GM12873 (cell line): ENCODE results near the gene AP5Z1.
A peak's percentile ranks its signal among the peaks of the same experiment; 100 is the strongest.

Experiments
- TF ChIP-seq, protein P1 (sequence below): IDR thresholded peaks from 2 replicates; pipeline ENCODE4 v1.5.1; 2012; ENCODE audit warnings: low read depth, mild to moderate bottlenecking, moderate library complexity, low read length, control low read depth; ENCODE audit not compliant: insufficient read depth; ENCODE audit errors: missing control alignments

AP5Z1 gene

DNA sequence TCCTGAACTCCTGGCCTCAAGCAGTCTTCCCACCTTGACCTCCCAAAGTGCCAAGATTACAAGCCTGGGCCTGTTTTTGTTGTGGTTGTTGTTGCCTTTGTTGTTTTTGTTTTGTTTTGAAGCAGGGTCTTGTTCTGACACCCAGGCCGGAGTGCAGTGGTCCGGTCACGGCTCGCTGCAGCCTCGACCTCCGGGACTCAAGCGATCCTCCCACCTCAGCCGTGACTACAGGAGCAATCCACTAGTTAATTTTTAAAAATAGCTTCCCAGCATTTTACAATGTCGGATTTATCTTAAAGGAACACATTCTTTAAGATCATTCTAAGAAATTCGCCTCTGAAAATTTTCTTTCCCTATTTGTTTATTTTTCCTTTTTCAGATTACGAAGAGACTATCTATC is 27.7 kb upstream of the AP5Z1 start:
- TF ChIP-seq, protein P1, sequence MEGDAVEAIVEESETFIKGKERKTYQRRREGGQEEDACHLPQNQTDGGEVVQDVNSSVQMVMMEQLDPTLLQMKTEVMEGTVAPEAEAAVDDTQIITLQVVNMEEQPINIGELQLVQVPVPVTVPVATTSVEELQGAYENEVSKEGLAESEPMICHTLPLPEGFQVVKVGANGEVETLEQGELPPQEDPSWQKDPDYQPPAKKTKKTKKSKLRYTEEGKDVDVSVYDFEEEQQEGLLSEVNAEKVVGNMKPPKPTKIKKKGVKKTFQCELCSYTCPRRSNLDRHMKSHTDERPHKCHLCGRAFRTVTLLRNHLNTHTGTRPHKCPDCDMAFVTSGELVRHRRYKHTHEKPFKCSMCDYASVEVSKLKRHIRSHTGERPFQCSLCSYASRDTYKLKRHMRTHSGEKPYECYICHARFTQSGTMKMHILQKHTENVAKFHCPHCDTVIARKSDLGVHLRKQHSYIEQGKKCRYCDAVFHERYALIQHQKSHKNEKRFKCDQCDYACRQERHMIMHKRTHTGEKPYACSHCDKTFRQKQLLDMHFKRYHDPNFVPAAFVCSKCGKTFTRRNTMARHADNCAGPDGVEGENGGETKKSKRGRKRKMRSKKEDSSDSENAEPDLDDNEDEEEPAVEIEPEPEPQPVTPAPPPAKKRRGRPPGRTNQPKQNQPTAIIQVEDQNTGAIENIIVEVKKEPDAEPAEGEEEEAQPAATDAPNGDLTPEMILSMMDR: no peak

DNA sequence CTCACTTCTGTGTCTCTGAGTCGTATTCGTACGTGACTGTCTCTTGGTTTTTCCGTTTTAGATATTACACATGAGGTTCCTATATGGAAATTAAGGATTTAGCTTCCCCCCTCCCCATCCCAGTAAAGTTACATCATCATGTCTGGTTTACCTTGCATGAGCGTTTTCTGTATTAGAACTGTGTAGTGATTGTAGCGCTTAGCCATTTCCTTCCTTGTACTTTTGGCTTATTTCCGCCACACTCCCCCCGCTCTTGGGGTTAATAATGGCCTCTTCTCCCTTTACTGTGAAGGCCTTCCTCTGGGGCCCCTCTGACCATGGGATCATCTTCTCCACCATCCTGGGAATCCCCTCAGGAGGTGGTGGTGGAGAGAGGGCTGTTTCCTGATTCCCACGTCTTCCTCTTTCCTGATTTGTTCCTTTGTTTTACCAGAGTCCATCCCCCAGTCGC is 27.2 kb upstream of the AP5Z1 start:
- TF ChIP-seq, protein P1: no peak

DNA sequence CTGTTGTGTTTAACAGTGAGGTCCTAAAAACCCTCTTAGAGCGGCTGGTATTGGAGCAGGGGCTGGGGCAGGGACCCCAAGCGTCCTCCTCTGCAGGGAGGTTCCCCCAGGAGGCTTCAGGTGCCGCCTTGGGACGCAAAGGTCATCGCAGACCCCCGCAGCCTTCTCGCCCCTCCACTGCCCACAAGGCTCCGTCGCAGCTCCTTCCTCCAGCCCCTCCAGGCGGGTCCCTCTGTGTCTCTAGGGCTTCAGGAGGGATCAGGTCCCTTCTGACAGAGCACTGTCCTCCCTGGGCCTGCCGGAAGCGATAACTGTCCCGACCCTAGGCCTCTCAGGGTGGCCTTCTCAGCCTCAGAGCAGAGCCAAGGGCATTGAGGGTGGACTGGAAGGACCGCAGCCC is 26.1 kb upstream of the AP5Z1 start:
- TF ChIP-seq, protein P1: no peak

DNA sequence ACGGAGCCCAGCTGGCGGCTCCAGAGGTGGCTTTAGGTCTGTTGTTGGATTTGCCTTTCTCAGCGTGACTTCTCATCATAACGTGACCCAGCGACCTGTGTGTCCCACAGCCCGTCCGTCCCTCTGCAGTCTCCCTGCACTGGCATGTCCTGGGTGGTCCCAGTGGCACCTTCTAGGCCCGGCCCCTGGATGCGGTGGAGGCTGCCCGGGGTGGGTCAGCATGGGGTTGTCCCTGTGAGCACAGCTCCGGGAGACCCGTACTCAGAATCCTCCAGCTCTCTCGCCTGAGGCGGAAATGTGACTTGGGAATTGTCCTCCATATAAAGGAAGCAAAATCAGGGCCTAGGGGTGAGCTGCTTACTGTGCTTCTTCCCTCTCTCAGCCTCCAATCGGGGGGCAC is 25.6 kb upstream of the AP5Z1 start:
- TF ChIP-seq, protein P1: no peak

DNA sequence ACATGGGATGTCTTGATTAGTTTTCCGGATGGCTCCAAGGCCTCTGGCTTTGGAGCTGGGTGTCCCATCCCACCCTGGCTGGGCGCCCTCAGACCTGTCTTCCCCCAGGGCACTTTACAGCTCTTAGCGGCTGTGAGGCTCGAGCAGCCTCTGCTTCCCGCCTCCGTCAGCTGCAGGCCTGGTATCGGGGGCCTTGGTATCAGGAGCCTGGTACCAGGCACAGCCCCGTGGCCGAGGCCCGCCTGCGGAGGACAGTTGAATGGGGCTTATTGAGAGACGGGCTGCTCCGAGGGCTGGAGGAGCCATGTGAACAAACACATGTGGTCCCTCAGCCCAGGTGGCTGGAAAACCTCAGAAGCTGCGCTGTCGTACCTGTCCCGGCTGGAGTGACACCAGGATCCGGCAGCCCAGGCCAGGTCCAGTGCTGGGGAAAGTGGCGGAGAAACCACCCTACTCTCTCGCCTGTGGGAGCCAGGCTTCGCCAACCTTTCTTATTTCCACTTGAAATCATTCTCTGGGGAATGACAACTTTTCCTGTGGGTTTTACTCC is 23.9 kb upstream of the AP5Z1 start:
- TF ChIP-seq, protein P1: no peak

DNA sequence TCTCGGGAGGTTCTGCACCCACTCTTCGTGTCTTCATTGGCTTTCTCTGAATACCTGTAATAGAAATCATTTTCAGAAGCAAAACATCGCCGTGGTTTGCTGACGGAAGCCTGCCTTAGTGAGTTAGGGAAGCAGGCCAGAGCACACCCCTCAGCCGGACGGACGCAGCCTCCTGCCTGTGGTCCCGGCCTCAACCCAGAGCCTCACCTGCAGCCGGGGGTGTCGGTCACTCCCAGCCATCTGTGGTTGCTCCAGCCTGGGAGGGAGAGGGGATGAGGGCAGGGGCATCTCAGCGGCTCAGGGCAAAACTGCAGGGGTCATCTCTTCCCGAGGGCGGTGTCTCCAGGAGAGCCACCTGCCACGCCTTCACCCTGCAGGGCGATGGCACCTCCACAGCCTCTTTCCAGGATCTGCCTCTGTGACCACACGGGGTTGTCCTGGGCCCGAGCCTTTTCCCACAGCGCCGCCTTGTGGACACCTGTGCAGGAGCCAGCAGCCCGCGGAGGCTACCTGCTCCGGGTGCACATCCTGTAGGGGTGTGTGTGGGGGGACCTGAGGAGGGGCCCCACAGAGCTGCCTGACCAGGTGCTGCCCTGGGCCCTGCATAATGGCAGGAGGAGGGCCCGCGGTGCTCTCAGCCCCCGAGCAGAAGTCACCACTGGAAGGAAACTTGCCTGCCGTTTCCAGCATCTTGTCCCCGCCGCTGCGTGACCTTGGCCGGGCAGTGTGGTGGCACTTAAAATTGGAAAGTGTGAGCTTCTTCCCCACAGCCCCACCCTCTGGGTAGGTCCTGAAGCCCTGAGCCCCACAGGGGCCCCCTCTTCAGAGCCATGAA is 21.6 kb upstream of the AP5Z1 start:
- TF ChIP-seq, protein P1: peak; percentile 94

DNA sequence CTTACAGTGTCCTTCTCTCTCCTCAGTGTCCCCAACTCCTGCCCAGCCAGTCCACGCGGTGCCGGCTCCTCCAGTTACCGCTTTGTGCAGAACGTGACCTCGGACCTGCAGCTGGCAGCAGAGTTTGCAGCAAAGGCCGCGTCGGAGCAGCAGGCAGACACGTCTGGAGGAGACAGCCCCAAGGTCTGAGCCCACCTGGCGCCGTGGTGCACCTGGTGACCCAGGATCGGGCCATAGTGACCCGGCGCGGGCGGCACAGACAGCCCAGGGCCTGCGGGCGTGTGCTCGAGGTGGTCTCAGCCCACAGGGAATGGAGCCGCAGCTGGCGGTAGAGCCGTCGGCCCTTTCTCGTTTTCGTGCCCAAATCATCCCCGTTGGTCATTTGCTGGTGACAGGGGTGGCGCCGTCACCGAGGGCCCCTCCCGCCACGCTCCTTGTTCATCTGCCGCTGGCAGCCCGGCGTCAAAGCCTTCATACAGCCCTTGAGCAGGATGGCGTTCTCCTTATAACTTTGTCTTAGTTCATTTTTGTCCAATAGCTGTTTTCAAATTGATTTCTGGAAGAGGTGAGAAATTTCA is 20.9 kb upstream of the AP5Z1 start:
- TF ChIP-seq, protein P1: no peak
